ENCODE data around the gene MECR.

- TF ChIP-seq MXI1 (IDR thresholded peaks at IDR 0.05; ENCODE audit: low read depth, low read length): no peak
- TF ChIP-seq CTCF (IDR thresholded peaks at IDR 0.05): no peak
- no peak for TF ChIP-seq SMC3 (IDR thresholded peaks at IDR 0.05; ENCODE audit: low read depth, low read length)
- TF ChIP-seq USF2 (IDR thresholded peaks at IDR 0.05; ENCODE audit: borderline replicate concordance, low read depth, low read length): no peak
- TF ChIP-seq RCOR1 (IDR thresholded peaks at IDR 0.05; ENCODE audit: low read length): no peak
These were observed 68.1 kb downstream of the MECR start for GRCh38 chr1:29162476-29163138.
